ENCODE results near the gene EHBP1L1. TPM values are rescaled to one million over a fixed set of nuclear protein-coding genes. Genes with fewer than 3 reads are reported as not detected.

Gene EHBP1L1
- total and polyA plus RNA-seq, 2 of the 13 experiments (the other 11 are each of a cell fraction or from before 2014, with no cell fraction given) = 8.3 to 10.6 TPM

DNA sequence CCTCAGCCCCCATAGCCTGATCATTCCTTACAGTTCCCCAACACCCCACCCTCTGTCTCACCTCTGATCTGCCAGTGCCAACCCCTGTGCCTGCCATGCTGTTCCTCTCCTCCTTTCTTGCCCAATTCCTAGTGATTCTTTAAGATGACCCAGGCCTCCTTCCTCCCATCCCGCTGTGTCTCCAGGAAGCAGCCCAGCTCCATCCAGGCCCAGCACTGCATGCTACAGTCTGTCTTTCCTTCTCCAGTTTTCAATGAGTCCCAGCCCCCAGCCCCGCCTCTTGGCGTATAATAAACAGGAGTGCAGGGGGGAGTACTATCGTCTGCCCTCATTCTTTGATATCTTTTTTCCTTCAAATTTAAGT, 30.0 kb upstream of the EHBP1L1 start:
- ChIA-PET POLR2A (interaction anchor here (1.0 to 2.0 kb wide), 2 partner anchors 15 to 24 kb away, joined by 3 to 7 read pairs; partner anchors contain the start of gene ZNRD2), CTCF (ENCODE audit: low intra/inter-chr PET ratio, low total read pairs) (no interaction called here)
- no peak for FAIRE-seq
- H2AFZ ChIP-seq (ENCODE audit: low read length) = no peak overlapping the region
- H3K4me1 ChIP-seq (ENCODE audit: insufficient read depth, low read length) = peaks cover 20% of the 10 kb centered on the region
- 72% methylated on average over 4 of the region's 4 CpGs for WGBS (ENCODE audit: low lambda C conversion rate)
- BruUV-seq (replicated peaks) = no TSS peak
- no peak for ATAC-seq
- intact Hi-C loops (cut with micrococcal nuclease; ENCODE audit: unreplicated experiment) = no loop called here
- H3K27me3 ChIP-seq (ENCODE audit: control insufficient read depth in 1 of 2, insufficient read depth in 2 of 2, low read length in 2 of 2) = no peaks in the 10 kb centered on the region
- no peaks in the 10 kb centered on the region for H3K79me2 ChIP-seq (ENCODE audit: insufficient read depth, low read length)
- H3K9me3 ChIP-seq (ENCODE audit: low read length) = no peaks in the 10 kb centered on the region
- TF ChIP-seq, protein P1, sequence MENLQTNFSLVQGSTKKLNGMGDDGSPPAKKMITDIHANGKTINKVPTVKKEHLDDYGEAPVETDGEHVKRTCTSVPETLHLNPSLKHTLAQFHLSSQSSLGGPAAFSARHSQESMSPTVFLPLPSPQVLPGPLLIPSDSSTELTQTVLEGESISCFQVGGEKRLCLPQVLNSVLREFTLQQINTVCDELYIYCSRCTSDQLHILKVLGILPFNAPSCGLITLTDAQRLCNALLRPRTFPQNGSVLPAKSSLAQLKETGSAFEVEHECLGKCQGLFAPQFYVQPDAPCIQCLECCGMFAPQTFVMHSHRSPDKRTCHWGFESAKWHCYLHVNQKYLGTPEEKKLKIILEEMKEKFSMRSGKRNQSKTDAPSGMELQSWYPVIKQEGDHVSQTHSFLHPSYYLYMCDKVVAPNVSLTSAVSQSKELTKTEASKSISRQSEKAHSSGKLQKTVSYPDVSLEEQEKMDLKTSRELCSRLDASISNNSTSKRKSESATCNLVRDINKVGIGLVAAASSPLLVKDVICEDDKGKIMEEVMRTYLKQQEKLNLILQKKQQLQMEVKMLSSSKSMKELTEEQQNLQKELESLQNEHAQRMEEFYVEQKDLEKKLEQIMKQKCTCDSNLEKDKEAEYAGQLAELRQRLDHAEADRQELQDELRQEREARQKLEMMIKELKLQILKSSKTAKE (CRISPR knock-in tag; IDR thresholded peaks at IDR 0.05; ENCODE audit: borderline replicate concordance) = no peak
- TF ChIP-seq, protein P2, sequence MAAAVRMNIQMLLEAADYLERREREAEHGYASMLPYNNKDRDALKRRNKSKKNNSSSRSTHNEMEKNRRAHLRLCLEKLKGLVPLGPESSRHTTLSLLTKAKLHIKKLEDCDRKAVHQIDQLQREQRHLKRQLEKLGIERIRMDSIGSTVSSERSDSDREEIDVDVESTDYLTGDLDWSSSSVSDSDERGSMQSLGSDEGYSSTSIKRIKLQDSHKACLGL (CRISPR knock-in tag; IDR thresholded peaks at IDR 0.05) = no peak
- TF ChIP-seq ZFP36L2 (CRISPR knock-in tag; IDR thresholded peaks at IDR 0.05) = no peak
- no peak for TF ChIP-seq ZNF678 (CRISPR knock-in tag; IDR thresholded peaks at IDR 0.05)
- TF ChIP-seq PRMT3 (CRISPR knock-in tag; IDR thresholded peaks at IDR 0.05; ENCODE audit: borderline replicate concordance, low read depth) = no peak
- TF ChIP-seq, protein P3, sequence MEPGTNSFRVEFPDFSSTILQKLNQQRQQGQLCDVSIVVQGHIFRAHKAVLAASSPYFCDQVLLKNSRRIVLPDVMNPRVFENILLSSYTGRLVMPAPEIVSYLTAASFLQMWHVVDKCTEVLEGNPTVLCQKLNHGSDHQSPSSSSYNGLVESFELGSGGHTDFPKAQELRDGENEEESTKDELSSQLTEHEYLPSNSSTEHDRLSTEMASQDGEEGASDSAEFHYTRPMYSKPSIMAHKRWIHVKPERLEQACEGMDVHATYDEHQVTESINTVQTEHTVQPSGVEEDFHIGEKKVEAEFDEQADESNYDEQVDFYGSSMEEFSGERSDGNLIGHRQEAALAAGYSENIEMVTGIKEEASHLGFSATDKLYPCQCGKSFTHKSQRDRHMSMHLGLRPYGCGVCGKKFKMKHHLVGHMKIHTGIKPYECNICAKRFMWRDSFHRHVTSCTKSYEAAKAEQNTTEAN (CRISPR knock-in tag; conservative IDR thresholded peaks at IDR 0.05) = no peak
- no peak for TF ChIP-seq TCF7 (IDR thresholded peaks at IDR 0.05; ENCODE audit: low read depth)
- H3K36me3 ChIP-seq (replicated peaks in 1 of 2; ENCODE audit: control insufficient read depth in 1 of 2, insufficient read depth in 2 of 2, low read length in 2 of 2) = peaks cover 4 to 11% of the 10 kb centered on the region in 2 experiments; a peak in 2 of 5 replicates
- H3K9ac ChIP-seq (ENCODE audit: insufficient read depth, low read depth, low read length) = peak overlapping the region; percentile 61
- peak overlapping the region; percentile 44 to 68 (median 58); a peak in 5 of 6 replicates for H3K4me3 ChIP-seq (replicated peaks in 1 of 3; ENCODE audit: insufficient read depth in 1 of 3, low read depth in 2 of 3, low read length in 3 of 3)
- in situ Hi-C loops (cut with HindIII; ENCODE audit: extremely low pct_ligation_motif_present, low pct_unique_long_range_greater_than_20kb) = no loop called here
- H4K20me1 ChIP-seq (ENCODE audit: insufficient read depth, low read length) = no peaks in the 10 kb centered on the region
- peak overlapping the region; percentile 73 for H3K4me2 ChIP-seq (ENCODE audit: low read depth, low read length)
- peak overlapping the region; percentile 66 for H3K27ac ChIP-seq (ENCODE audit: extremely low read length, insufficient read depth, low read length)
- DNase-seq (ENCODE audit: low spot score) = no peak

Measured in HepG2 (cell line).